ENCODE data around the gene DTNBP1.

Gene DTNBP1

DNA sequence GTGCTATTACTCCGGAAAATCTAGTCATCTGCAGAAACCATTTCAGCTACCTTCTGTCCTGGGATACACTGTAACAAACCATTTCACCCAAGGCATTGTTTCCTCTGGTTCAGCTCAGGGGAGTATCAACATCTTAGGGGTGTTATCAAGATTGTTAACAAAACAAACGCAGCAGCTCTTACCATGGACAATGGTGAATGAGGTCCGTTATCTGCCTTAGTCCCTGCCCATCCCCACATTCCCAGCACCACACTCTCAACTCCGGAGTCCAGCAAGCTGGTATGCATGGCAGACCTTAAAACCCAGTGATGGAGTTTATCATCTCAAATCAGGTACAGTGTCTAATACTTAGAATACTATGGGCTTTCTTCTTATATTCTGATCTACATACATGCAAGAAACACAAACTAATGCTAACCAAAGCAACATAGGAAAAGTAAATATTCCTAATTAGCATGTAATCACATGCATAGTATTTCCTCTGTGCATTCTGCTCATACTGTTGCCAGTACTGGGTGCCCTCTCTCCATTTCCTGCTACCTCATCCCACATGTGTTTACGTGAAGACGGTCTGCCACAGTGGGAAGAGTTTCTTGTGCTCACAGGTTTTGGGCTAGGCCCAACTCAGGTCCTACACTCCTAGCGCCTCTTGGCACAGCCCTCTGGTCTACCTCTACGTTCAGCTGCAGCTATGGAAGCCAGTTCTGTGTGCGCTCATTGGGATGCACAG, 123.9 kb downstream of the DTNBP1 start:
- no peaks in the 10 kb centered on the region for H3K9me3 ChIP-seq (ENCODE audit: control insufficient read depth in 2 of 2, low read length in 2 of 2)
- H3K36me3 ChIP-seq (ENCODE audit: control insufficient read depth in 2 of 2, insufficient read depth in 2 of 2, low read length in 2 of 2), result no peaks in the 10 kb centered on the region
- H3K4me1 ChIP-seq (ENCODE audit: control insufficient read depth in 2 of 2, insufficient read depth in 2 of 2, low read length in 2 of 2), result no peaks in the 10 kb centered on the region
- no peaks in the 10 kb centered on the region for H3K27me3 ChIP-seq (ENCODE audit: control insufficient read depth in 2 of 2, insufficient read depth in 2 of 2, low read length in 2 of 2)
- no peak overlapping the region for H3K9ac ChIP-seq (ENCODE audit: low read depth in 1 of 2, low read length in 2 of 2)
- no peak overlapping the region for H3K4me3 ChIP-seq (ENCODE audit: low read length in 2 of 2)
- H3K27ac ChIP-seq (ENCODE audit: low read depth in 2 of 2, low read length in 2 of 2), result no peak overlapping the region

DNA sequence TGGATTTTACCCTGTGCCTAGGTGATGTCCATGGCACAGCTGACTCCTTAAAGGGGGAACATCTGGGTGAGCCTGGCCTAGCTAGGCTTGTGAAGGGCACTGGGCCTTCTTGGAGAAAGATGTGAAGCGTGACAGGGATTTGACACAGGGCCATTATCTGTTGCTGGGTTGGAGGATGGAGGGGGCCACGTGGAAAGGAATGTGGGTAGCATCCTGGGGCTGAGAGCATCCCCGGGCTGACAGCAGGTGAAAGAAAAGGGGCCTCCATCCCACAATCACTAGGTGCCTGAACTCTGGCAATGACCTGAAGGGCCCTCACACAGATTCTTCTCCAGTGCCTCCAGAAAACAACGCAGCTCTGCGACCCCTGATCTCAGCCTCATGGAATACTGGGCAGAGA, 124.7 kb downstream of the DTNBP1 start:
- Histone ChIP-seq H3K9ac (ENCODE audit: low read depth in 1 of 2, low read length in 2 of 2) (no peak overlapping the region), H3K4me3 (ENCODE audit: low read length in 2 of 2) (no peak overlapping the region), H3K27me3 (ENCODE audit: control insufficient read depth in 2 of 2, insufficient read depth in 2 of 2, low read length in 2 of 2) (no peaks in the 10 kb centered on the region), H3K27ac (ENCODE audit: low read depth in 2 of 2, low read length in 2 of 2) (no peak overlapping the region), H3K9me3 (ENCODE audit: control insufficient read depth in 2 of 2, low read length in 2 of 2) (no peaks in the 10 kb centered on the region), H3K4me1 (ENCODE audit: control insufficient read depth in 2 of 2, insufficient read depth in 2 of 2, low read length in 2 of 2) (no peaks in the 10 kb centered on the region), H3K36me3 (ENCODE audit: control insufficient read depth in 2 of 2, insufficient read depth in 2 of 2, low read length in 2 of 2) (peaks cover 4% of the 10 kb centered on the region in 2 donors)

DNA sequence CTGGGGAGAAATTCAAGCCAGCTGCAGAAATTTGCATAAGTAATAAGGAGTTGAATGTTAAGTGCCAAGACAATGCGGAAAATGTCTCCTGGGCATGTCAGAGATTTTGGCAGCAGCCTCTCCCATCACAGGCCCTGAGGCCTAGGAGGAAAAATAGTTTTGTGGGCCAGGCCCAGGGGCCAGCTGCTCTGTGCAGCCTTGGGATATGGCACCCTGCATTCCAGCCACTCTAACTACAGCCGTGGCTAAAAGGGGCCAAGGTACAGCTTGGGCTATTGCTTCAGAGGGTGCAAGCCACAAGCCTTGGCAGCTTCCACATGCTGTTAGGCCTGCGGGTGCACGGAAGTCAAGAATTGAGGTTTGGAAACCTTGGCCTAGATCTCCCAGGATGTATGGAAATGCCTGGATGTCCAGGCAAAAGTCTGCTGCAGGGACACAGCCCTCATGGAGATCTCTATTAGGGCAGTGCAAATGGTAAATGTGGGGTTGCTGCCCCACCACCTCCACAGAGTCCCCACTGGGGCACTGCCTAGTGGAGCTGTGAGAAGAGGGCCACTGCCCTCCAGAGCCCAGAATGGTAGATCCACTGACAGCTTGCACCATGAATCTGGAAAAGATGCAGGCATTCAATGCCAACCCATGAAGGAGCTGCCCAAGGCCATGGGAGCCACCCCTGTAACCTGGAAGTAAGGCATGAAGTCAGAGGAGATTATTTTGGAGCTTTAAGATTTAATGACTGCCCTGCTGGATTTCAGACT, 126.5 kb downstream of the DTNBP1 start:
- Histone ChIP-seq H3K27ac (ENCODE audit: low read depth in 2 of 2, low read length in 2 of 2) (no peak overlapping the region), H3K9me3 (ENCODE audit: control insufficient read depth in 2 of 2, low read length in 2 of 2) (no peaks in the 10 kb centered on the region), H3K4me1 (ENCODE audit: control insufficient read depth in 2 of 2, insufficient read depth in 2 of 2, low read length in 2 of 2) (no peaks in the 10 kb centered on the region), H3K9ac (ENCODE audit: low read depth in 1 of 2, low read length in 2 of 2) (no peak overlapping the region), H3K36me3 (ENCODE audit: control insufficient read depth in 2 of 2, insufficient read depth in 2 of 2, low read length in 2 of 2) (peaks cover 8% of the 10 kb centered on the region in 2 donors), H3K27me3 (ENCODE audit: control insufficient read depth in 2 of 2, insufficient read depth in 2 of 2, low read length in 2 of 2) (no peaks in the 10 kb centered on the region), H3K4me3 (ENCODE audit: low read length in 2 of 2) (no peak overlapping the region)

DNA sequence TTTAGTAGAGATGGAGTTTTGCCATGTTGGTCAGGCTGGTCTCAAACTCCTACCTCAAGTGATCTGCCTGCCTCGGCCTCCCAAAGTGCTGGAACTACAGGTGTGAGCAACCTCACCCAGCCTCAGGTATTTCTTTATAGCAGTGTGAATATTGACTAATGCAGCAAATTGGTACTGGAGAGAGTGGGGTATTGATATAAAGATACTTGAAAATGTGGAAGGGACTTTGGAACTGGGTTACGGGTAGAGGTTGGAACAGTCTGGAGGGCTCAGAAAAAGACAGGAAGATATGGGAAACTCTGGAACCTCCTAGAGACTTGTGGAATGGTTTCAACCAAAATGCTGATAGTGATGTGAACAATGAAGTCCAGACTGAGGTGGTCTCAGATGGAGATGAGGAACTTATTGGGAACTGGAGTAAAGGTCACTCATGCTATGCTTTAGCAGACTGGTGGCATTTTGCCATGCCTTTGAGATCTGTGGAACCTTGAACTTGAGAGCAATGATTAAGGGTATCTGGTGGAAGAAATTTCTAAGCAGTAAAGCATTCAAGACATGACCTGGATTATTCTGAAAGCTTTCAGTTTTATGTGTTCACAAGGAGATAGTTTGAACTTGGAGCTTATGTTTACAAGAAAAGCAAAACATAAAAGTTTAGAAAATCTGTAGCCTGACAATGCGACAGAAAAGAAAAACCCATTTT, 127.2 kb downstream of the DTNBP1 start:
- H3K36me3 ChIP-seq (ENCODE audit: control insufficient read depth in 2 of 2, insufficient read depth in 2 of 2, low read length in 2 of 2), result peaks cover 15 to 16% of the 10 kb centered on the region in 2 donors
- H3K4me1 ChIP-seq (ENCODE audit: control insufficient read depth in 2 of 2, insufficient read depth in 2 of 2, low read length in 2 of 2), result no peaks in the 10 kb centered on the region
- H3K27ac ChIP-seq (ENCODE audit: low read depth in 2 of 2, low read length in 2 of 2), result no peak overlapping the region
- H3K9ac ChIP-seq (ENCODE audit: low read depth in 1 of 2, low read length in 2 of 2), result no peak overlapping the region
- no peak overlapping the region for H3K4me3 ChIP-seq (ENCODE audit: low read length in 2 of 2)
- H3K27me3 ChIP-seq (ENCODE audit: control insufficient read depth in 2 of 2, insufficient read depth in 2 of 2, low read length in 2 of 2), result no peaks in the 10 kb centered on the region
- H3K9me3 ChIP-seq (ENCODE audit: control insufficient read depth in 2 of 2, low read length in 2 of 2), result no peaks in the 10 kb centered on the region

DNA sequence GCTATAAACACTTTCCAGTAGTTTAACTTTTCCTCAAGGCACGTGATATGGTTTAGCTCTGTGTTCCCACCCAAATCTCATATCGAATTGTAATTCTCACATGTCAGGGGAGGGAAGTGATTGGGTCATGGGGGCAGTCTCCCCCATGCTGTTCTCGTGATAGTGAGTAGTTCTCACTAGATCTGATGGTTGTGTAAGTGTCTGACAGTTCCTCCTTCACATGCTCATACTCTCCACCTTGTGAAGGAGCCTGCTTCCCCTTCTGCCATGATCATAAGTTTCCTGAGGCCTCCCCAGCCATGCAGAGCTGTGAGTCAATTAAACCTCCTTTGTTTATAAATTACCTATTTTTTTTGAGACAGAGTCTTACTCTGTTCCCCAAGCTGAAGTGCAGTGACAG, 127.9 kb downstream of the DTNBP1 start:
- H3K9ac ChIP-seq (ENCODE audit: low read depth in 1 of 2, low read length in 2 of 2), result no peak overlapping the region
- peaks cover 17 to 20% of the 10 kb centered on the region in 2 donors for H3K36me3 ChIP-seq (ENCODE audit: control insufficient read depth in 2 of 2, insufficient read depth in 2 of 2, low read length in 2 of 2)
- H3K4me3 ChIP-seq (ENCODE audit: low read length in 2 of 2), result no peak overlapping the region
- no peaks in the 10 kb centered on the region for H3K4me1 ChIP-seq (ENCODE audit: control insufficient read depth in 2 of 2, insufficient read depth in 2 of 2, low read length in 2 of 2)
- no peaks in the 10 kb centered on the region for H3K27me3 ChIP-seq (ENCODE audit: control insufficient read depth in 2 of 2, insufficient read depth in 2 of 2, low read length in 2 of 2)
- no peaks in the 10 kb centered on the region for H3K9me3 ChIP-seq (ENCODE audit: control insufficient read depth in 2 of 2, low read length in 2 of 2)
- H3K27ac ChIP-seq (ENCODE audit: low read depth in 2 of 2, low read length in 2 of 2), result no peak overlapping the region

DNA sequence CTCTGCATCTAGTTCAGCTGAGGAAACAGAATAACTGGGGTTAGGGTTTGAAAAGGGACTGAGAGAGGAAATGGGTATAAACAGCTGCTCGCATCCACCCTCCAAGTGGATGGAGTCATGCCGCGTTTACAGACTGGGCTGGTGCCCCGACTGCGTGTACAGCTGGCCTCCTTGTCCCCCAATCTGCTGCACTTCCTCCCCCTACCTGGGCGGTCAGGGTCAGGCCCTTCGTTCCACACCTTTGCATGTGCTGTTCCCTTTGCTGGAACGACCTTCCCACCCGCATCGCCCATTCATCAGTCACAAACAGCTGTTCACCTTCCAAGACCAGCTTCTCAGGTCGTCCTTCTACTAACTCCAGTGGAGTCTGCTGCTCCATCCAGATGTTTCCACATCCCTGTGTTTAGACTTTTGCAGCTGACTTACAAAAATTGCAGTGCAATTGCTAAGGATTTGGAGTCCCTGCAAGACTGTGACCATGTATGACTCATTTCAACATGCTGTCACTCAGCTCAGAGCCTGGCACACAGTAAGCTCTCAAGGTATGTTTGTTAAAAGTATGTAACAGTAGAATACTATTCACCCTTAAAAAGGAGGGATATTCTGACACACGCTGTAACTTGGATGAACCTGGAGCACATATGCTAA, 129.3 kb downstream of the DTNBP1 start:
- no peaks in the 10 kb centered on the region for H3K4me1 ChIP-seq (ENCODE audit: control insufficient read depth in 2 of 2, insufficient read depth in 2 of 2, low read length in 2 of 2)
- no peak overlapping the region for H3K27ac ChIP-seq (ENCODE audit: low read depth in 2 of 2, low read length in 2 of 2)
- no peak overlapping the region for H3K4me3 ChIP-seq (ENCODE audit: low read length in 2 of 2)
- no peak overlapping the region for H3K9ac ChIP-seq (ENCODE audit: low read depth in 1 of 2, low read length in 2 of 2)
- no peaks in the 10 kb centered on the region for H3K9me3 ChIP-seq (ENCODE audit: control insufficient read depth in 2 of 2, low read length in 2 of 2)
- H3K27me3 ChIP-seq (ENCODE audit: control insufficient read depth in 2 of 2, insufficient read depth in 2 of 2, low read length in 2 of 2), result no peaks in the 10 kb centered on the region
- H3K36me3 ChIP-seq (ENCODE audit: control insufficient read depth in 2 of 2, insufficient read depth in 2 of 2, low read length in 2 of 2), result peaks cover 17 to 23% of the 10 kb centered on the region in 2 donors

DNA sequence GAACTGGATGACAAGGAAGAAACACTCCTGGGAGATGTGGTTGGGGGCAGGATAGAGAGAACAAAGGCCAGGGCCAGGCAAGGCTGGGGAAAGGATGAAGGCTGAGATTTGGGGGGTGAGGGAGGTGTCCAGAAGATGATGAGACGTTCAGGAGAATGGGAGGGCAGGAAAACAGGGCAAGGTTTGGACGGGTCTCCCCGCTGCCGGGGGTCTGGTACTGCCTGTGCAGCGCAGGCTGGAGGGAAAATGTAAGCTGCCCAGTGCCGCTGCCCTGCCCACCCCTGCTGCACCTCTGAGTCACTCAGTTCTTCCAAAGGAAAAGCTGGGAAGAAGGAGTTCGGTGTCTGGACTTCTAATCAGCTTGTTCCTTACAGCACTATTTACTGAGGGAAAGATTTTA, 130.9 kb downstream of the DTNBP1 start:
- Histone ChIP-seq H3K27me3 (ENCODE audit: control insufficient read depth in 2 of 2, insufficient read depth in 2 of 2, low read length in 2 of 2) (no peaks in the 10 kb centered on the region), H3K4me3 (ENCODE audit: low read length in 2 of 2) (no peak overlapping the region), H3K4me1 (ENCODE audit: control insufficient read depth in 2 of 2, insufficient read depth in 2 of 2, low read length in 2 of 2) (no peaks in the 10 kb centered on the region), H3K9ac (ENCODE audit: low read depth in 1 of 2, low read length in 2 of 2) (no peak overlapping the region), H3K27ac (ENCODE audit: low read depth in 2 of 2, low read length in 2 of 2) (no peak overlapping the region), H3K9me3 (ENCODE audit: control insufficient read depth in 2 of 2, low read length in 2 of 2) (no peaks in the 10 kb centered on the region), H3K36me3 (ENCODE audit: control insufficient read depth in 2 of 2, insufficient read depth in 2 of 2, low read length in 2 of 2) (peaks cover 17 to 24% of the 10 kb centered on the region in 2 donors)

DNA sequence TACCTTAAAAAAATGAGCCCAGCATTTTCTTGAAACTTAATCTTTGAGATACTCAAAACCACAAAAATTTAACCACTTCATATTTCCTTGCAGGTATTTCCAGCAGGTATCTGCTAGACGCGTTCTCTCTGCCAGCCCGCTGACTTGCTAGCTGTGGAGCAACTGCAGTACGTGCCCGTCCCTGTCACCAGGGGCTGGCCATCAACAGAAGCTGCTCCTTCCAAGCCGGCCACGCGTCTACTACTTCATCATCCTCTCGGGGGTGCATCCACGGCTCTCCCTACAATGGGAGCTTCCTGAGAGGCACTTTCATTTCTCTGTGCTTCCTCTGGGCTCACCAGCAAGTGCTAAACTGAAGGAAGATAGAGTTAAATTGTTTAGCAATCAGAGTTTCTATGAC, 132.4 kb downstream of the DTNBP1 start:
- Histone ChIP-seq H3K27ac (ENCODE audit: low read depth in 2 of 2, low read length in 2 of 2) (no peak overlapping the region), H3K9me3 (ENCODE audit: control insufficient read depth in 2 of 2, low read length in 2 of 2) (no peaks in the 10 kb centered on the region), H3K4me3 (ENCODE audit: low read length in 2 of 2) (no peak overlapping the region), H3K27me3 (ENCODE audit: control insufficient read depth in 2 of 2, insufficient read depth in 2 of 2, low read length in 2 of 2) (no peaks in the 10 kb centered on the region), H3K9ac (ENCODE audit: low read depth in 1 of 2, low read length in 2 of 2) (no peak overlapping the region), H3K4me1 (ENCODE audit: control insufficient read depth in 2 of 2, insufficient read depth in 2 of 2, low read length in 2 of 2) (no peaks in the 10 kb centered on the region), H3K36me3 (ENCODE audit: control insufficient read depth in 2 of 2, insufficient read depth in 2 of 2, low read length in 2 of 2) (peaks cover 17 to 27% of the 10 kb centered on the region in 2 donors)

DNA sequence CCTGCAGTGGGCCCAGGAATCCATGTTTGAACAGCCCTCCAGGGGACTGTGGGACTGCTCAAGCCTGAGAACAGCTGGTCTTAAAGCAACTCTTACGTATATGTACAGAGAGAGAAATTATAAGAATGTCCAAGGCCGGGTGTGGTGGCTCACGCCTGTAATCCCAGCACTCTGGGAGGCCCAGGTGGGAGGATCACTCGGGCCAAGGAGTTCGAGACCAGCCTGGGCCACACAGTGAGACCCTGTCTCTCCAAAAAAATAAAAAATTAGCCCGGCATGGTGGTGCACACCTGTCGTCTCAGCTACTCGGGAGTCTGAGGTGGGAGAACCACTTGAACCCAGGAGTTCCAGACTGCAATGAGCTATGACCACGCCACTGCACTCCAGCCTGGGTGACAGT, 134.0 kb downstream of the DTNBP1 start:
- peaks cover 23 to 32% of the 10 kb centered on the region in 2 donors for H3K36me3 ChIP-seq (ENCODE audit: control insufficient read depth in 2 of 2, insufficient read depth in 2 of 2, low read length in 2 of 2)
- no peak overlapping the region for H3K4me3 ChIP-seq (ENCODE audit: low read length in 2 of 2)

More for the DNA sequence above, 134.0 kb downstream of the DTNBP1 start:
- Histone ChIP-seq H3K27me3 (ENCODE audit: control insufficient read depth in 2 of 2, insufficient read depth in 2 of 2, low read length in 2 of 2) (no peaks in the 10 kb centered on the region), H3K4me1 (ENCODE audit: control insufficient read depth in 2 of 2, insufficient read depth in 2 of 2, low read length in 2 of 2) (no peaks in the 10 kb centered on the region), H3K9ac (ENCODE audit: low read depth in 1 of 2, low read length in 2 of 2) (no peak overlapping the region), H3K9me3 (ENCODE audit: control insufficient read depth in 2 of 2, low read length in 2 of 2) (no peaks in the 10 kb centered on the region), H3K27ac (ENCODE audit: low read depth in 2 of 2, low read length in 2 of 2) (no peak overlapping the region)

Measured in mucosa of rectum (tissue), 2 donors.